Fibroblast of pulmonary artery (primary cell): Measurements from ENCODE around the gene COL1A2.
A peak's percentile ranks its signal among the peaks of the same experiment; 100 is the strongest.

Experiments used
- DNase-seq: peaks from one replicate; pipeline ENCODE4 v3.0.0-alpha.2; 2010; ENCODE audit warnings: low read depth
- H3K4me3 ChIP-seq: replicated peaks from 2 replicates; pipeline ENCODE4 v1.5.1; 2011; ENCODE audit warnings: low read depth, mild to moderate bottlenecking, control low read depth, low read length, moderate library complexity
- CTCF ChIP-seq: IDR thresholded peaks from 2 replicates; pipeline ENCODE4 v1.5.1; 2011; ENCODE audit warnings: mild to moderate bottlenecking, control low read depth, low read length, inconsistent platforms; ENCODE audit errors: missing control alignments

COL1A2 gene

GRCh38 chr7:94436018-94436604 lies 41.4 kb downstream of the COL1A2 start:
- no peak overlapping the region for H3K4me3 ChIP-seq
- DNase-seq: peak; percentile 89
- peak; percentile 88 for TF ChIP-seq CTCF

- H3K4me3 ChIP-seq: no peak overlapping the region
- no peak for DNase-seq
- TF ChIP-seq CTCF: no peak
Observed at GRCh38 chr7:94436700-94437099, 42.0 kb downstream of the COL1A2 start.

GRCh38 chr7:94439893-94440381 lies 45.2 kb downstream of the COL1A2 start:
- peak; percentile 31 for DNase-seq
- TF ChIP-seq CTCF: no peak
- H3K4me3 ChIP-seq: no peak overlapping the region

GRCh38 chr7:94440451-94441039 lies 45.9 kb downstream of the COL1A2 start:
- peak; percentile 42 for DNase-seq
- no peak for TF ChIP-seq CTCF
- H3K4me3 ChIP-seq: no peak overlapping the region

GRCh38 chr7:94441138-94441537 lies 46.4 kb downstream of the COL1A2 start:
- no peak overlapping the region for H3K4me3 ChIP-seq
- DNase-seq: no peak
- TF ChIP-seq CTCF: no peak

GRCh38 chr7:94442639-94443038 lies 47.9 kb downstream of the COL1A2 start:
- no peak for DNase-seq
- H3K4me3 ChIP-seq: no peak overlapping the region
- TF ChIP-seq CTCF: no peak

- no peak for TF ChIP-seq CTCF
- H3K4me3 ChIP-seq: no peak overlapping the region
- no peak for DNase-seq
Observed at GRCh38 chr7:94444813-94445212, 50.1 kb downstream of the COL1A2 start.
